ENCODE measurements around the gene PRKN.
"Not testable (repeated sequence)": the region's sequence is repeated elsewhere in the genome, so short reads cannot be mapped to it uniquely, and the experiment has no call there.

The PRKN gene

GRCh38 chr6:161829291-161829729 lies 898.3 kb downstream of the PRKN start:
- DNase-seq (ENCODE audit: low read depth in 3 of 3, low spot score in 1 of 3): no peak

- DNase-seq (ENCODE audit: low read depth in 3 of 3, low spot score in 1 of 3): no peak
Observed at GRCh38 chr6:161828355-161828754, 899.2 kb downstream of the PRKN start.

GRCh38 chr6:161826512-161826911 lies 901.1 kb downstream of the PRKN start:
- DNase-seq (ENCODE audit: low read depth in 3 of 3, low spot score in 1 of 3): no peak

- not testable (repeated sequence) for DNase-seq (ENCODE audit: low read depth in 3 of 3, low spot score in 1 of 3)
Observed at GRCh38 chr6:161822204-161822603, 905.4 kb downstream of the PRKN start.

- DNase-seq (ENCODE audit: low read depth in 3 of 3, low spot score in 1 of 3): no peak
Observed at GRCh38 chr6:161817881-161818280, 909.7 kb downstream of the PRKN start.

- no peak for DNase-seq (ENCODE audit: low read depth in 3 of 3, low spot score in 1 of 3)
Observed at GRCh38 chr6:161815965-161816364, 911.6 kb downstream of the PRKN start.

- no peak for DNase-seq (ENCODE audit: low read depth in 3 of 3, low spot score in 1 of 3)
Observed at GRCh38 chr6:161813156-161813555, 914.4 kb downstream of the PRKN start.

- no peak for DNase-seq (ENCODE audit: low read depth in 3 of 3, low spot score in 1 of 3)
Observed at GRCh38 chr6:161809971-161810370, 917.6 kb downstream of the PRKN start.

GRCh38 chr6:161804838-161805237 lies 922.7 kb downstream of the PRKN start:
- no peak for DNase-seq (ENCODE audit: low read depth in 3 of 3, low spot score in 1 of 3)

GRCh38 chr6:161803131-161803530 lies 924.4 kb downstream of the PRKN start:
- no peak for DNase-seq (ENCODE audit: low read depth in 3 of 3, low spot score in 1 of 3)

GRCh38 chr6:161802231-161802630 lies 925.3 kb downstream of the PRKN start:
- DNase-seq (ENCODE audit: low read depth in 3 of 3, low spot score in 1 of 3): no peak

GRCh38 chr6:161798844-161799394 lies 928.6 kb downstream of the PRKN start:
- no peak for DNase-seq (ENCODE audit: low read depth in 3 of 3, low spot score in 1 of 3)

- no peak for DNase-seq (ENCODE audit: low read depth in 3 of 3, low spot score in 1 of 3)
Observed at GRCh38 chr6:161796681-161797080, 930.9 kb downstream of the PRKN start.

GRCh38 chr6:161792851-161793493 lies 934.6 kb downstream of the PRKN start:
- DNase-seq (ENCODE audit: low read depth in 3 of 3, low spot score in 1 of 3): no peak

GRCh38 chr6:161788531-161788930 lies 939.0 kb downstream of the PRKN start:
- no peak for DNase-seq (ENCODE audit: low read depth in 3 of 3, low spot score in 1 of 3)

GRCh38 chr6:161772176-161772575 lies 955.4 kb downstream of the PRKN start:
- no peak for DNase-seq (ENCODE audit: low read depth in 3 of 3, low spot score in 1 of 3)

- no peak for DNase-seq (ENCODE audit: low read depth in 3 of 3, low spot score in 1 of 3)
Observed at GRCh38 chr6:161761966-161762365, 965.6 kb downstream of the PRKN start.

- DNase-seq (ENCODE audit: low read depth in 3 of 3, low spot score in 1 of 3): no peak
Observed at GRCh38 chr6:161755080-161755479, 972.5 kb downstream of the PRKN start.

- no peak for DNase-seq (ENCODE audit: low read depth in 3 of 3, low spot score in 1 of 3)
Observed at GRCh38 chr6:161750686-161751085, 976.9 kb downstream of the PRKN start.

- no peak for DNase-seq (ENCODE audit: low read depth in 3 of 3, low spot score in 1 of 3)
Observed at GRCh38 chr6:161749576-161749975, 978.0 kb downstream of the PRKN start.

- no peak for DNase-seq (ENCODE audit: low read depth in 3 of 3, low spot score in 1 of 3)
Observed at GRCh38 chr6:161748535-161749416, 978.8 kb downstream of the PRKN start.

- no peak for DNase-seq (ENCODE audit: low read depth in 3 of 3, low spot score in 1 of 3)
Observed at GRCh38 chr6:161747506-161747905, 980.1 kb downstream of the PRKN start.

Data from stimulated activated CD4-positive, alpha-beta T cell treated with anti-CD3 and anti-CD28 coated beads, TNF-alpha, amount 100 ng/mL, for 1 hour (primary cell).